Endodermal cell (in vitro differentiated cells): ENCODE results near the gene LMO7. TPM values are rescaled to one million over a fixed set of nuclear protein-coding genes. Genes with fewer than 3 reads are reported as not detected.

Experiments used
- DNase-seq: peaks from one replicate; pipeline ENCODE4 v3.0.0-alpha.2; 2017
- H3K27ac ChIP-seq: 2 replicates; pipeline ENCODE4 v1.5.1; 2013; ENCODE audit warnings: mild to moderate bottlenecking, low read depth, low read length, moderate library complexity
- H3K27me3 ChIP-seq: 2 replicates; pipeline ENCODE4 v1.6.1; 2013; ENCODE audit warnings: mild to moderate bottlenecking, low read length, moderate library complexity; ENCODE audit not compliant: insufficient read depth, control insufficient read depth, poor library complexity, severe bottlenecking
- H3K36me3 ChIP-seq: 2 replicates; pipeline ENCODE4 v1.7.0; 2013; ENCODE audit warnings: mild to moderate bottlenecking, low read length, moderate library complexity; ENCODE audit not compliant: control insufficient read depth, insufficient read depth
- H3K4me1 ChIP-seq: one replicate; pipeline ENCODE4 v1.7.0; 2013; ENCODE audit warnings: low read length; ENCODE audit not compliant: control insufficient read depth, insufficient read depth
- H3K4me3 ChIP-seq: 2 replicates; pipeline ENCODE4 v1.5.1; 2013; ENCODE audit warnings: mild to moderate bottlenecking, low read length, moderate library complexity
- H3K9ac ChIP-seq: 2 replicates; pipeline ENCODE4 v1.6.1; 2013; ENCODE audit warnings: mild to moderate bottlenecking, low read length, moderate library complexity; ENCODE audit not compliant: poor library complexity, severe bottlenecking; ENCODE audit errors: extremely low read depth
- H3K9me3 ChIP-seq: 2 replicates; pipeline ENCODE4 v1.6.1; 2013; ENCODE audit warnings: mild to moderate bottlenecking, low read length, moderate library complexity; ENCODE audit not compliant: control insufficient read depth
- H3K27ac Mint-ChIP-seq: 2 replicates; pipeline ENCODE4 v1.8.0; 2020; ENCODE audit warnings: mixed read lengths
- H3K27me3 Mint-ChIP-seq: 2 replicates; pipeline ENCODE4 v1.8.0; 2021; ENCODE audit warnings: mild to moderate bottlenecking, mixed read lengths; ENCODE audit not compliant: insufficient read depth
- H3K36me3 Mint-ChIP-seq: 2 replicates; pipeline ENCODE4 v1.8.0; 2020; ENCODE audit warnings: low read depth, mixed read lengths
- H3K4me1 Mint-ChIP-seq: 2 replicates; pipeline ENCODE4 v1.8.0; 2020; ENCODE audit warnings: mixed read lengths
- H3K4me3 Mint-ChIP-seq: 2 replicates; pipeline ENCODE4 v1.8.0; 2020; ENCODE audit warnings: mild to moderate bottlenecking, moderate library complexity, mixed read lengths
- H3K9me3 Mint-ChIP-seq: 2 replicates; pipeline ENCODE4 v1.8.0; 2020; ENCODE audit warnings: mild to moderate bottlenecking, mixed read lengths
- CTCF ChIP-seq: fragments of 200-600 bp; sonication (generic); conservative IDR thresholded peaks from 2 replicates; pipeline ENCODE4 v1.5.0; 2021; ENCODE audit warnings: antibody characterized with exemption, mild to moderate bottlenecking
- WGBS, 2 experiments: methylation state at CpG; one replicate each; pipeline versions ENCODE4 v1.1.5 to v1.1.7; 2013; ENCODE audit warnings: missing lambda C conversion rate in 2 of 2, mixed read lengths in 1 of 2; ENCODE audit not compliant: insufficient coverage in 1 of 2, insufficient read length in 1 of 2; 5-methylcytosine and 5-hydroxymethylcytosine counted together
- total RNA-seq, 2 donors: library from RNA; stranded (reverse); fragmentation: NEBNext Ultra II Directional in 1 of 2; extraction: Animal tissue kit (Norgen Biotek cat#: 25700) in 1 of 2; gene quantifications; 2 replicates in 1 of 2; 3 replicates in 1 of 2; pipeline ENCODE4 v1.2.1, GENCODE V29; 2021

Gene LMO7
- total RNA-seq, 2 donors from 2014 or later, result 9.9 to 14.1 TPM

DNA sequence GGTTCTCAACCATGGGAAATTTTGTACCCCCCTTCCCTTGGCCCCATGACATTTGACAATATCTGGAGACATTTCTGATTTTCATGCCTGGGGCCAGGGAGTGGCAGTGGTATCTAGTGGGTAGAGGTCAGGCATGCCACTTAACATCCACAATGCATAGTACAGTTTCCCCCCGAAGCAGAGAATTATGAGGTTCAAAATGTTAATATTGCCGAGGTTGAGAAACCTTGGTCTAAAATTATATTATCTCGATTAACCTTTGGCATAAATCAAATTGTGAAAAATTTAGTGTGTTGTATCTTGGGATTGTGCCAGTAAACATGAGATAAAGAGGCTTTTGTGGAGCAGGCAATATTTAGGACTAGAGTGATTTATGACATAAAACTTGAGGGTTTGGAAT, 147.9 kb downstream of the LMO7 start:
- Mint-ChIP-seq H3K9me3 (peaks cover 29% of the 10 kb centered on the region), H3K27me3 (no peaks in the 10 kb centered on the region), H3K36me3 (peaks cover 19% of the 10 kb centered on the region), H3K4me3 (no peak overlapping the region), H3K4me1 (no peaks in the 10 kb centered on the region), H3K27ac (no peak overlapping the region)
- 91 to 100% methylated on average over 2 to 3 of the region's 3 CpGs for WGBS, 2 experiments
- Histone ChIP-seq H3K36me3 (no peaks in the 10 kb centered on the region), H3K4me1 (no peaks in the 10 kb centered on the region), H3K9me3 (peaks cover 25% of the 10 kb centered on the region), H3K9ac (no peak overlapping the region), H3K27me3 (no peaks in the 10 kb centered on the region), H3K27ac (no peak overlapping the region), H3K4me3 (no peak overlapping the region)
- TF ChIP-seq CTCF, result no peak
- DNase-seq, result no peak

- no peak overlapping the region for H3K27ac Mint-ChIP-seq
- peaks cover 13% of the 10 kb centered on the region for H3K9me3 ChIP-seq
- H3K27ac ChIP-seq, result no peak overlapping the region
- H3K9ac ChIP-seq, result no peak overlapping the region
- H3K4me1 Mint-ChIP-seq, result no peaks in the 10 kb centered on the region
- TF ChIP-seq CTCF, result no peak
- no peak for DNase-seq
- H3K4me1 ChIP-seq, result no peaks in the 10 kb centered on the region
- no peak overlapping the region for H3K4me3 ChIP-seq
- no peak overlapping the region for H3K4me3 Mint-ChIP-seq
- peaks cover 10% of the 10 kb centered on the region for H3K36me3 Mint-ChIP-seq
- H3K27me3 Mint-ChIP-seq, result no peaks in the 10 kb centered on the region
- no peaks in the 10 kb centered on the region for H3K36me3 ChIP-seq
- H3K9me3 Mint-ChIP-seq, result peaks cover 18% of the 10 kb centered on the region
- no peaks in the 10 kb centered on the region for H3K27me3 ChIP-seq
Measured at GRCh38 chr13:75785130-75785529, 149.0 kb downstream of the LMO7 start.

GRCh38 chr13:75787249-75787928, 151.3 kb downstream of the LMO7 start:
- no peak overlapping the region for H3K27ac Mint-ChIP-seq

More at GRCh38 chr13:75787249-75787928, 151.3 kb downstream of the LMO7 start:
- Mint-ChIP-seq H3K4me3 (no peak overlapping the region), H3K36me3 (peaks cover 1% of the 10 kb centered on the region), H3K9me3 (peaks cover 5% of the 10 kb centered on the region), H3K27me3 (no peaks in the 10 kb centered on the region), H3K4me1 (peaks cover 6% of the 10 kb centered on the region)
- Histone ChIP-seq H3K27ac (no peak overlapping the region), H3K27me3 (no peaks in the 10 kb centered on the region), H3K4me3 (no peak overlapping the region), H3K36me3 (no peaks in the 10 kb centered on the region), H3K4me1 (no peaks in the 10 kb centered on the region), H3K9me3 (peaks cover 6% of the 10 kb centered on the region), H3K9ac (no peak overlapping the region)
- TF ChIP-seq CTCF, result no peak
- DNase-seq, result no peak
- 87 to 90% methylated on average over 5 to 7 of the region's 7 CpGs for WGBS, 2 experiments
